HK-2 (cell line): ENCODE data around the gene PTGFR.

ENCODE experiments used
- DNase-seq: peaks from one replicate; pipeline ENCODE4 v3.0.0-alpha.2; 2018; ENCODE audit not compliant: unreplicated experiment

Gene PTGFR

GRCh38 chr1:78520843-78521242 is 30.1 kb downstream of the PTGFR start:
- no peak for DNase-seq

DNA sequence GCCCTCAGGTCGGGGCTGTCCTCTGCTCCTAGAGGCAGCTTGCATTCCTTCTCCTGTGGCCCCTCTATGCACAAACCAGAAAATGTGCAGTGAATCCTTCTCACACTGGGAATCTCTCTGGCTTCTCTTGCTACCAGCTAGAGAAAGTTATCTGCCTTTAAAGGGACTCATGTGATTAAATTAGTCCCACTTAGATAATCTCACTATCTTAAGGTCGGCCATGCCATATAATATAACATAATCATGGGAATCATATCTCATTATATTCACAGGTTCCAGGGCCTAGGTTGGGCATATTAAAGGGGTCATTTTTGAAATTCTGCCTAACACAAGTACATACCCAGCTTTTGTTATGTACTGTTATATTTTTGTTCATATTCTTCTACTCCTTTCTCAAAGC is 31.4 kb downstream of the PTGFR start:
- no peak for DNase-seq

- DNase-seq = no peak
Measured at GRCh38 chr1:78526496-78526895, 35.7 kb downstream of the PTGFR start.

DNA sequence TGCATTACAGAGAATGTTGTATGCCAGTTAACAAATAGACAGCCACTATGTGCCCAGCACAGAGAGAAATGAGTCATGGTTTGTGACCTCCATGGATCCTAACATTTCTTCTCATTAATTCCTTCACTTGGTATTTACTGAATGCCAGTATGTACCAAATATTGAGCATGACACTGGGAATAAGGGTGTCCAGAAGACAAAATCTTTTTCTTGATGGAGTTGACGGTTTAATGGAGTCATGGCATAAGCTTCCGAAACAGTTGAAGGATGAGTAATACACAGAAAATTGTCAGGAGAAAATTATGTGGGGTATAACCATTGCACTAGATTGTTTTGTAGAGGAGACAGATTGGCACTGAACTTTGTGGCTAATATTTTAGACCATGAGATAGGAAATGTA is 36.9 kb downstream of the PTGFR start:
- no peak for DNase-seq

DNA sequence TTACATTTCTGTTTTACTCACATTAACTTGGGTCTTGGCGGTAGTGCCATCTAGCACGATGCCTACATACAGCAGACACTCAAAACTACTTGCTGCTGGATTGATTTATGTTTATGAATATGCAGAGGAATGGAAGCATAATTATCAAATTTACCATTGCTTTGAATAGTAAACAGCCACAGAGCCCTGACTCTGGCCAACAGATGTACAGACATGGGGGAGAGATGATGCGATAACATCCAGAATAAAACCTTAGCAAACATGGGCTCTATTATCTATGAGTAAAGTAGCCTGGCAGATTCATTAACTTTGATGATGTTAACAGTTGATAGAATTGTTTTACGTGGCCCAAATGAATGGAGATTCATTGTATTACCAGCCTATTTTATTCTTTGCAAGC is 42.8 kb downstream of the PTGFR start:
- DNase-seq = no peak

DNA sequence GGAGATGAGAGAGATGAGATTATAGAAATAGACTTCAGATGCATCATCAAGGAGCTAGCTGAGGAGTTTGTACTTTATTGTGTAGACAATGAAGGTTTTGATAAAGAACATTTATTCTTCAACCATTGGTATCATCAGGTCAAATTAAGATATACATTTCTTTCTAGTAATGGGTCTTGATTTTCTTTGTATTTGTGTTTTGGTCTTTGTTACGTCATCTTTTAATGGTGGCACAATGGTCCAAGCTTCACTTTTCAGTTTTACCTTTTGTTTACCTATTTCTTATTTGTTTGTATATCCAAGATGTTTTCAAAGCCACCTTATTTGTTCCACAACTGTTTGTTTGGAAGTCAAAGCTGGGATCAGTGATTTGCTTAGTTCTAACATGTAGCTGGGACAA is 44.5 kb downstream of the PTGFR start:
- no peak for DNase-seq

GRCh38 chr1:78536427-78536826 is 45.7 kb downstream of the PTGFR start:
- DNase-seq = no peak

- DNase-seq = no peak
Measured at GRCh38 chr1:78540048-78540447, 49.3 kb downstream of the PTGFR start.

- DNase-seq = no peak
Measured at GRCh38 chr1:78541479-78541878, 50.7 kb downstream of the PTGFR start.

DNA sequence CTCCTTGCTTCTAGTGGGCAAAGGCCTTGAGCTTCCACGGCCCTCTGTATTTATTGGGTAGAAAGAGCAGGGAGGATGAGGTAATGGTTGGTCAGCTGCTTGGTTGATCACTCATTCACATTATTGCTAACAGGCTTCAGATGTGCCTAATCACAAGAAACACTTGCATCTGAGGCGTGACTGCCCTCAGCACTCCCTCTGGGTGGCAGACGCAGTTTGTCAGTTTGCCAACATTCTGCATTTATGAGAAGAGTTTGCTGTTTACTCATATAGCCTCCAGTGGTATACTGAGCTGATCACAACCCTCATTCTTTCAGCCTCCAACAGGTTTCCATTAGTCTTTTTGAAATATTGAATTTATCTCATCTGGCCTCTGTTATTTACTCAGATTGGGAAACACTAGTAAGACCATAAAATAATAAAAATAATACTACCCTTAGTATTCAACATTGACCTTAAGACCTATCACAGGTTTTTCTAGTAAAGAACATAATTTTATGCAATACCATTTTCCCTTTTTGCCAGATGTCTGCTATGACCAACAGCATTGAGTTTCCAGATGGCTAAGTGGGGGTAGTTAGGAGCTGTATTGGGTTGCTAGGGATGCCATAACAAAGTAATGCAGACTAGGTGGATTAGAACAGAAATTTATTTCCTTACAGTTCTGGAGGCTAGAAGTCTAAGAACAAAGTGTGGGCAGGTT is 53.3 kb downstream of the PTGFR start:
- no peak for DNase-seq

DNA sequence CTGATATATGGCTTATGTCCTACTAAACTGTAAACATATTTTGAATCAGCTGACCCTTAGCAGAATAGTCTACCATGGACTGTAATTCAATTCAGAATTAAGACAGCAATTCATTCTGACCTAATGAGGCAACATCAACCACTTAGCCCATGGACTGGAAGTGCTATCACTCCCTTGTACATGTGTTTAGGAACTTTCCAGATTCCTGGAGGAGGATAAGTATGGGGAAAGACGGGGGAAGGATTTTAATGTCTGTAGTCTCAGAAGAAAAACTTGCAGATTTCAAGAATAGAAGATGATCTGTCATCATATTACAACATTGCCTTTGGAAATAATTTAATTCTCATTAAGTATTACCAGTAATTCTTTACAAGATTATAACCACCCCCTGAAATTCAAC is 56.3 kb downstream of the PTGFR start:
- no peak for DNase-seq

- DNase-seq = no peak
Measured at GRCh38 chr1:78549331-78549730, 58.6 kb downstream of the PTGFR start.

- DNase-seq = no peak
Measured at GRCh38 chr1:78549891-78550290, 59.1 kb downstream of the PTGFR start.

DNA sequence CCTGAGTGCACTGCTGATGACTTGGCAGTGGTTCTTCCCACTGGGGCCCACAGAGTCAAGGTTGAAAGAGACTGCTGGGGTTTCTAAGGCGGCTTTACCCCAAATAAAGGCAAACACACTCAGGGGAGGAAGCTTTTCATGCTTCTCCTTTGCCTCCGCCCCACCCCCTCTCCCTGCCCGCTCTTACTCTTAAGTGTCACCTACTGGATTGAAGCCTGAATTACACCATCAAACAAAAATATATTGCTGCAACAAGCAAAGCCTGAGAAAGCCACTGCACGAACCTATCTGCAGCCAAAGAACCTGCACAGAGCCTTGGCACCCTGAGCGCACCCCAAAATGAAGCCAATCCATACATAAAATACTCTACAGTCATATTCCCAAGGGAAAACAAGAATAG is 63.1 kb downstream of the PTGFR start:
- DNase-seq = no peak

DNA sequence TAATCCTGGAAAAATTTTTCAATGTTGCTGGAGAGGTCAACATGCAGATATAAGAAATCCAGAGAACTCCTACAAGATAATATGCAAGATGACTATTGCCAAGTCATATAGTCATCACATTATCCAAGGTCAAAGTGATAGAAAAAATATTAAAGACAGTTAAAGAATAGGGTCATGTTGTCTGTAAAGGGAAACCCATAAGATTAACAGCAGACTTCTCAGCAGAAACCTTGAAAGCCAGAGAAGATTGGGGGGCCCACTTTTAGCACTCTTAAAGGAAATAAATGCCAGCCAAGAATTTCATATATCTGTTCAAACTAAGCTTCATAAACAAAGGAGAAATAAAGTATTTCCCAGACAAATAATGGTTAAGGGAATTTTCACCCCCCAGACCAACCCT is 64.1 kb downstream of the PTGFR start:
- no peak for DNase-seq

GRCh38 chr1:78559680-78560079 is 68.9 kb downstream of the PTGFR start:
- no peak for DNase-seq

- no peak for DNase-seq
Measured at GRCh38 chr1:78560811-78561210, 70.0 kb downstream of the PTGFR start.

- DNase-seq = no peak
Measured at GRCh38 chr1:78561856-78562255, 71.1 kb downstream of the PTGFR start.

GRCh38 chr1:78565393-78565792 is 74.6 kb downstream of the PTGFR start:
- DNase-seq = no peak

GRCh38 chr1:78570539-78570938 is 79.8 kb downstream of the PTGFR start:
- DNase-seq = no peak

DNA sequence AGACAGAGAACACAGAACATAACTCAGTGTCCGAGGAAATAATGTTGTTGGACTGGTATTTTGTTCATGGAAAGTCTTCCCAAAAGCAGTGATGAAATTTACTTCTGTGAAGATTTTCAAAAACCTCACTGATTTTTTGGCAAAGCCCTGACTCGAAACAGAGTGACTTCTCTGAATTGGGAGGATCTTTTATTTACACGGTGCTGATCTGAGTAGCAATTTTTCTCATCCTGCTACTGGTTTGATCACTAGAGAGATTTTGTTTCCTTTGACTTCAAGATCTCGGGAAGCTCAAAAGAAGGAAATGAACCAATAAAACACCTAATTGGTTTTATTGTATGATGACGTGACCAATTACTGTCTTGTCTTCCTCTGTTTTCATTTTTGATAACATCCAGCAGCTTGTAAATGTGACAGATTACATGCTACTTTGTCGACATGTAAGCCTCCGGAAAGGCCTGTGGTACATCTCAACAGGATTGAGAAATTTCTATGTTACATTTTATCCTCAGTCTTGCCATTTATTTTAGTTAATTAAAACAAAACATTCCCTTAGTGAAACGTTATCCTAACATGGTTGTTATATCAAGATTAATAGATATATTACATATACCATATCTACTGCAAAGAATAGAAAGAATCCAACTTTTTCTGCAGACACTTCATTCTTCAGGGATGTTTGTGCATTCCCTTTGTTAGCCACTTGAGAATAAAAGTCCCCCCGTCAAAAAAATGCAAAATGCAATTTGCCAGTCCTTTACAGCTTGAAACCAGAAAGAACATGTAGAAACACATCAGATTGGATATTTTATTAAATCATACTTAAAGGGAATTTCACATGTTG is 86.7 kb downstream of the PTGFR start:
- no peak for DNase-seq

GRCh38 chr1:78586572-78586971 is 95.8 kb downstream of the PTGFR start:
- DNase-seq = no peak

GRCh38 chr1:78587211-78587610 is 96.4 kb downstream of the PTGFR start:
- no peak for DNase-seq
